ENCODE measurements around the gene CLDN3.

The CLDN3 gene

GRCh38 chr7:73746378-73746777, 23.7 kb downstream of the CLDN3 start:
- TF ChIP-seq CTCF (IDR thresholded peaks at IDR 0.05; ENCODE audit: low read depth, low read length), result no peak
- DNase-seq (ENCODE audit: extremely low read depth, low read depth), result no peak

DNA sequence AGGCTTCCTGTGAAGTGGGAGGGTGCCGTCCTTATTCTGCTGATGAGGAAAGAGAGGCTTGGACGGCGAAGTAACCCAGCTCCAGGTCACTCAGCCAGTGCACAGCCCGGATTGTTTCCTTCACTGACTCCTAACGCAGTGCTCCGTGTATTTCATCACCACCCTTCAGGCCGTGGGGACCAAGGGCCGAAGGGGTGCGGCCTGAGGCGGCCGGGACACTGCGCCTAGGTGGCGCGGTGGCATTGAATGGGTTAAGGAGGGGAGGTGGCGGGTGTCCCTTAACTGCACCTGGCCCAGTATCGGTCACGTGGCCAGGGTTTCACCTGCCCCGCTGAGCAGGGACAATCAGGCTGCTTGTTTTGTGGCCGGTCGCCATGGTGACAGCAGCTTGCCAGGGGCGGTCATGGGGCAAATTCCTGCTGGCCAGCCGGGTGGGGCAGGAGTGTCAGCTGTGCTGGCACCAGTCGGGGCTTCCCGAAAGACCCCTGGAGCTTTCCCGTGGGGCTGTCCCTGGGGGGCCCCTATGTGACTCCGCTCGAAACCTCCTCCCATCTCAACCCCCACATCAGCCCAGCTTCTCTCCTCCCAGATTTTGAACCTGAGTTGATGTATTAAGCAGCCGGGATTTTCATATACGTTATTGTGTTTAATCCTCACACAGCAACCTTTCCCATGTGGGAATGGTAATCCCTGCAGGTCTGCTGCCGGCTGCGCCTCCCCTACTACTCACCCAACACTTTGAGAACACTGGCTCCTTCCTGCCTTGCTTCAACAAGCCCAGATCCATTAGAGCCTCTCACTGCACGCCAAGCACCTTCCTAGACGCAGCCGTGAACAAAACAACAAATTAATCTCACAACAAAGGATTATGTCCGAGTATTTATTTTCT, 27.1 kb downstream of the CLDN3 start:
- DNase-seq (ENCODE audit: extremely low read depth, low read depth), result no peak
- no peak for TF ChIP-seq CTCF (IDR thresholded peaks at IDR 0.05; ENCODE audit: low read depth, low read length)

- TF ChIP-seq CTCF (IDR thresholded peaks at IDR 0.05; ENCODE audit: low read depth, low read length), result no peak
- no peak for DNase-seq (ENCODE audit: extremely low read depth, low read depth)
Observed at GRCh38 chr7:73742338-73742752, 27.7 kb downstream of the CLDN3 start.

DNA sequence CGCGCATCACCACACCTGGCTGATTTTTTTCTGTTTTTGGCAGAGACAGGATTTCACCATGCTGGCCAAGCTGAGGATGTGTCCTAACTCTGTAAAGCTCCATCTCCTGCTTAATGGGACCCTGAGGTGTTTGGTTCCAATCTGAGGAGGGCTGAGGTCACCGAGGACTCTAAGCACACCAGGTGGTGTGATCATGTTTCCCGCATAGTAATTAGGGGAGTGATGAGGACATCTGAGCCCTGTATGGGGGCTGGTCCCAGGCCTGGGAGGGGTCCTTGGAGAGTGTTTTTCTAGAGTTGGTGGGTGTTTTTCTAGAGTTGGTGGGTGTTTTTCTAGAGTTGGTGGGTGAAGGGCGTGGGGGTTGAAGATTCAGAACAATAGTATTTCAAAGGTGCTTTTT, 28.5 kb downstream of the CLDN3 start:
- TF ChIP-seq CTCF (IDR thresholded peaks at IDR 0.05; ENCODE audit: low read depth, low read length), result no peak
- DNase-seq (ENCODE audit: extremely low read depth, low read depth), result no peak

- no peak for TF ChIP-seq CTCF (IDR thresholded peaks at IDR 0.05; ENCODE audit: low read depth, low read length)
- no peak for DNase-seq (ENCODE audit: extremely low read depth, low read depth)
Observed at GRCh38 chr7:73740771-73741170, 29.3 kb downstream of the CLDN3 start.

DNA sequence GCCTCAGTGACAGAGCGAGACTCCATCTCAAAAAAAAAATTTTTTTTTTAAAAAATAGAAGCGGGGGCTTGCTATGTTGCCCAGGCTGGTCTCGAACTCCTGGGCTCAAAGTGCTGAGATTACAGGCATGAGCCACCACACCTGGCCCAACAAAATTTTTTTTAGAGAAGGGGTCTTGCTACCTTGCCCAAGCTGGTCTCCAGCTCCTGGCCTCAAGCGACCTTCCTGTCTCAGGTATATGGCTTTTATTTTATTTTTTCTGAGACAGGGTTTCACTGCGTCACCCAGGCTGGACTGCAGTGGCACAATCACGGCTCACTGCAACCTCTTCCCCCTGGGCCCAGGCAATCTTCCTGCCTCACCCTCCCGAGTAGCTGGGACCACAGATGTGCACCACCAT, 29.9 kb downstream of the CLDN3 start:
- DNase-seq (ENCODE audit: extremely low read depth, low read depth), result no peak
- TF ChIP-seq CTCF (IDR thresholded peaks at IDR 0.05; ENCODE audit: low read depth, low read length), result no peak

DNA sequence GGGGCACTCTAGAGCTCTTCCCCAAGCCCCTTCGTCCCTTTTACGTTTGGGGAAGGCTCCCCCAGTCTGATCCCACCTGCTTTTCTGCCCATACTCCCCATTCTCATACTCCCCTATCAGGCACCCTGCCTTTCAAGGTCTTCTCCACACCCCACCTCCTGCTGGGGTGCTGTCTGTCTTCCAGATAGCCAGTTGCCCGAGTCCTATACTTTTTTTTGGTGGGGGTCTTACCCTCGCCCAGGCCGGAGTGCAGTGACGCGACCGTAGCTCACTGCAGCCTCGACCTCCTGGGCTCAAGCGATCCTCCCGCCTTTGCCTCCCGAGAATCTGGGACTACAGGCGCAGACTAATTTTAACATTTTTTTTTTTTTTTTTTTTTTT, 30.7 kb downstream of the CLDN3 start:
- DNase-seq (ENCODE audit: extremely low read depth, low read depth), result no peak
- TF ChIP-seq CTCF (IDR thresholded peaks at IDR 0.05; ENCODE audit: low read depth, low read length), result no peak

Data from AG09319 (cell line).